Right forelimb (tissue), 1 donor: ENCODE results near the gene CASZ1.

Experiments
- DNase-seq: peaks from one replicate; pipeline ENCODE4 v3.0.0-alpha.2; 2018

Gene CASZ1

DNA sequence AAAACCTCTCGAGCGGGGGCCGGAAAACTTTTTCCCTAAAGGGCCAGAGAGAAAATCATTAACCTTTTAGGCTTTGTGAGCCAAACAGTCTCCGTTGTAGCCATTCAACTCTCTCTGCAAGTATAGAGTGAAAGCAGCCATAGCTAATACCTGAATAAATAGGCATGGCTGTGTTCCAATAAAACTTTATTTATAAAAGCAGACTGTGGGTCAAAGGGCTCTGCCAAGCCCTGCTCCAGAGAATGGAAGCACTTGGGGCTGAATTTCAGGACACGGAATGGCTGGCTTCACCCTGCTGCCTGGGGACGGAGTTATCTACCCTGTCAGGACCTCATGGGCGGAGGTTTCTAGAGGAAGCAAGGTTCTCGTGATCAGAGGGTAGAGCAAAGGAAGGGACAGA lies 92.7 kb downstream of the CASZ1 start:
- no peak for DNase-seq

DNA sequence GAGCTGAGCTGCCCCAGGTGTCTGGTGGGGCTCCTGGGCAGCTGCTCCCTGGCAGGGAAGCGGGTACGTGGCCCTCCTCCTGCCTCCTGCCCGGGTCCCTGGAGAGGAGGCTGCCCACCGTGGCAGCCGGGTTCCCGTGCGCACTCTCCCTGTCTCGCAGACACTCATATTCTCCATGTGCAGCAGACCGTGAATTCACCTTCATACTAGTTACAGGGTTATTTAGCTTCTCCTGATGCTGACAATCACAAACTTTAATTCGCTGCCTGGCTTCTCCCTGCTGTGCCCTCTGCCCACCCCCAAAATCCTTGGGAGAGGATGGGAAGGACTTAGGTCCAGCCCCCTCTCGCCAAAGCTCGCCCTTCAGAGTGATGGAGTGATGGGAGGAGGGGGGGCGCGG lies 95.3 kb downstream of the CASZ1 start:
- DNase-seq = no peak

DNA sequence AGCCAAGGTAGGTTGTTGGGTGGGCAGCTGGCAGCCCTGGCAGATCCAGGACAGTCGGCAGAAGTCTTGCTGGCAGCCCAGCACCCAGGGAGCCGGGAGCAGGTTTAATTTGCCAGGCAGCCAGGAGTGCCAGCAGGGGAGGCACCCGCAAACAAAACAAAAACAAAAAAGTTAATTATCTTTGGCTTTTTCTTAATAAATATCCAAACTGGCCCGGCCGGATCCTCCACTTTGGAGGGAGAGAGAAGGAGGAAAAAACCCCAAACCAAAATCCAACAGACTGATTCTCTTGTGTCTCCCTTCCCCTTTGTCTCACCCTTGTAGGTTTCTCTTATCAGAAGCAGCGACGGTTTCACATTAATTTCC lies 97.0 kb downstream of the CASZ1 start:
- no peak for DNase-seq

DNA sequence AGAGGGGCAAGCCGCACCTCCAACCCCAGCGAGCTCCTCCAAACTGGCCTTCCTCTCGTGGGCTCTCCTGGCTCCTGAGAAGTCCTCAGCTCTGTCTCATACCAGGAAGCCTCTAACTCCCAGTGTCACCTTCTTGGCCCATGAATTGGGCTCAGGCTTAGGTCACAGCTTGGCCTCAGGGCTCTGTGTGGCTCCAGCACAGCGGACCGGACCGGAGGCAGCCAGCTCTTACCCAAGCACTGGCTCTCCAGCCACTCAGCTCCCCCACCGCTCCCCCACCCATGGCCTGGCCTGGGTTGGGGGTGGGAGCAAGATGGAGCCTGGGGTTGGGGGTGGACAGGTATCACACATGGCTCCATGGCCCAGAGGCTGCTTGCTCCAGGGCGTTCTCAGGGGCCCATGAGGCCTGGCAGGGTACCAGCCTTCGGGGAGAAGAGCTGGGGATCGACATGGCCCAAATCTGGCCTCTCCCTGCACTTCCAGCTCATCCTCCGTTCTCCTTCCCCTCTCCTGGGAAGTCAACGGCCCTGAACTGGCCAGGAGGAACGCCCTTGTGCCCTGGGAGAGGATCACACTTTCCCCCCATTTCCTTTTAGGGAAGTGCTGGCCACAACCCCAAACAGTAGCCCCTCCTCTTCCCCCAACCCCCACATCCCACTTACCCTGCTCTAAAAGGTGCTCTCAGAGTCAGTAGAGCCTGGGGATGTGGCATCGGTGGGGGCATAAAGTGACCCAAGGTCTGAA lies 97.5 kb downstream of the CASZ1 start:
- no peak for DNase-seq

DNA sequence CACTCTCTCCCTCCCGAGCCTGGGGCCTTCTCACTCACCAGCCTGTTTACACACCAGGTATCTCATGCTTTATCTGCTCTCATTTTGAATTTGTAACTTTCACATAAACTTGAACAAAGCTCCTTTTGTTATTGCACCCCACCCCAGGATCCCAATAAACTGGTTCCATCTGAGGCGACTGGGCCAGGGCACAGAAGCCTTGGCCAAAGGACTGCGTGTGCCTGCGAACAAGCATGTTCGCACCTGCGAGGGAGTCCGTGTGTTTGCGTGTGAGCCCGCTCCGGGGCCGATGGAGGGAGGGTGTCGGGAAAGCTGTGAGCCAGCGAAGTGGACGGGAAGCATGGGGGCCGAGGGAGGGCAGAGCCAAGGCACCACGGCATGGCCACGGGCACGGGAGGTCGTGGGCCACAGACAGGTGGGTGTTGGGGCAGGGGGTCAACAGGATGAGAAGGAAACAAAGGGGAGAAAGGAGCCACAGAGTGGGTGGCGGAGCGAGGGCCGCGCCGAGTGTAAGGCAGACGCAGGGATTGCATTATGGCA lies 98.8 kb downstream of the CASZ1 start:
- DNase-seq = no peak

DNA sequence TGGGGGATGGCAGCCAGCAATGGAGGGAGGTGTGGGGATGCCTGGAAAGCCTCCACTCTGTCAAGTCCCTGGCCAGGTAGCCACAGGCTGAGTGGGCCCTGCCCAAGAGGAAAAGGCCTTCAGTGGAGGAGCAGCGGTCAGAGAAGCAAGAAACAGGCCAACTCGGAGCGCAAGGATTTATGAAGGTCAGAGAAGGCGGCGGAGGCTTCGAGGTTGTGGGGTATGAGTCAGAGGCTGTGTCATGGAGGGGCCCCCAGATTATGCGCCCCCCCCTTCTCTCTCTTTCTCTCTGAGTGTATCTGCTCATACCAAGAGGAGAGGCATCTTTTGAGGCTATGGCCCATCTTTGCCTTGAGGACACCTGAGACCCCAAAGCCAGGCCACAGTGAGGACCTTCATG lies 99.5 kb downstream of the CASZ1 start:
- DNase-seq = no peak

DNA sequence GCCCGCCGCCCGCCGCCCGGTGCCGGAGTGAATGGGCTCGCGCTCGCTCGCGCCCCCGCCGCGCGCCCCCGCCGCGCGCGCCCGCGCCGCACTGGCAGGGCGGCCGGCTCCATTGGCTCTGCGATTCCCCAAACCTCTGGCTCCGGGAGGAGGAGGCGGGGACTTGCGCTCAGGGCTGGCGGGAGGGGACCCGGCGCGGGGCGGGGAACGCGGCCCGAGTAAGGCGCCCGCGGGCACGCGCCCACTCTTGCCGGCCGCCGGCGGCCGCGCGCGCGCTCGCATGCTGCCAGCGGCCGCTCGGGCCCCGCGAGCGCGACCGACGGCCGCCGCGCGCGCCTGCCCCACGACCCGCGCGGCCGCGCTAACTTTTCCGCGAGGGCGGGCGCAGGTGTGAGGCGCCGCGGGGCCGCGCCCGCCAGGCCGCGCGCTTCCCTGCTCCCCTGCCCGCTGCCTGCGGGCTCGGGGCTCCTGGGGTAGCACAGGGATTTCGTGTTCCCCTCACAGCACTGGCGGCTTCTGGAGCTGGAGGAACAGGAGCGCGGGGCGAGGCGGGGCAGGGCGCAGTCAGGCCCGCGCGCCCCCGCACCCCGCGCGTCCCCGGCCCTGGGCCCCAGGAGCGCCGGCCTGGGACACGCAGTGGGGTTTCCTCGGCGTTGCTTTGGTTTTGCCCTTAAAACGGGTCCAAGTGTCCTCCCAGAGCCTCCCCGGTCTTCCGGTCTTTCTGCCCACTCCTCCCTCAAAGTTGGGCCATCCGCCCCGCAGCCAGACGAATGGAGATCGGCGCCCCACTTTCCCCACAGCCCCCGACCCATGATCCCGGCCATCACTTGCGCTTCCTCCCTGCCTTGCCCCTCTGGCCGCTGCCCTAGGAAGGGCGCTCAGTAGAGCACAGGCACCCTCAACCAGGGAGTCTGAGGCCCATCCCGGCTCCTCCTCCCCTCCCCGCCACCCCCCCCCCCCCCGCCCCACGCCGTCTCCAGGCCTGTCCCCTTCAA lies 101.5 kb downstream of the CASZ1 start:
- peak; percentile 86 for DNase-seq

DNA sequence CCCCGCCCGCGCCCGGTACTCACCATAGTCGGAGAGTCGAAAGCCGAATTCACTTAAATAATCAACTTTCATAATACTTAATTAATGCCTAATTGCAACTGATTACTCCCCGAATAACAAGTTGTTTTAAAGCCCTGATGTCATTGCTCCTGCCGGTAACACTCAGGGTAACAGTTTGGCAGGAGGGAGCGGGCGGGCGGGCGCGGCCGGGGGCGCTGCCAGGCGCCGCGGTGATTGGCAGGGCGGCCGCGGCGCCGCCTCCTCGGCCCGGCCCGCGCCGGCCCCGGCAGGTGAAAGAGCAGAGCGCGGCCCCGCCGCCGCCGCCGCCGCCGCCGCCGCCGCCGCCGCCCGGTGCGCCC lies 102.2 kb downstream of the CASZ1 start:
- peak; percentile 60 for DNase-seq

DNA sequence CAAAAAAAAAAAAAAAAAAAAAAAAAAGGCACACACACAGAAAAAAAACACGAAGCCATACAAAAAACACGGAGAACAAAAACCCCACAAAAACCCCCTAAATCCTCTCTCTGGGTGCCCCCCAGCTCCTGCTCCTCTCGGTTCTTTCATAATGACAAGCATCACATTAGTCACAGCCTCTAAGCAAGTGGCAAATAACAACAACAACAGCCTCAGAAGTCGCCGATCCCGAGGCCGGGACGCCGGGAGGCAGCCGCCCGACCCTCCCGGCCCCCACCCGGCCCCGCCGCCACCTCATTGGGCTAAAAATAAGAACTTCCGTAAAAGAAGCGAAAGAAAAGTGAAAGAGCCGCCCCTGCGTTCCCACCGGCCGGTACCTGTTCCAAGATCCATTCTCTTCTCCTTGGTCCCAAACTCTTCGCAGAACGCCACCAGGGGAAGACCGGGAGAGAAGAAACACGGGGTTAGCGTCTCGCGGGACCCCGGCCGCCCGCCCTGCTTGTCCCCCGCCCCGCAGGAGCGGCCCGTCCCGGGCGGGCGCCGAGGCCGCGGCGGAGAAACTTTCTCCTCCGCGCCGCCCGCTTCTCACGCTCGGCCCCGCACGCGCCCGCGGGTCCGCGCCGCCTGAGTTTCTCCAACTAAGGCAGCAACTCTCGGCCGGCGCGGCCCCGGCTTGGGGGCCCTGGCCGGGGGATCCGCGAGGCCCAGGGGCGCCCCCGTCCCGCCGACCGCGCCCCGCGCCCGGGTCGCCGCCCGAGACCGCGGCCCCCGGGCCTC lies 102.8 kb downstream of the CASZ1 start:
- no peak for DNase-seq

DNA sequence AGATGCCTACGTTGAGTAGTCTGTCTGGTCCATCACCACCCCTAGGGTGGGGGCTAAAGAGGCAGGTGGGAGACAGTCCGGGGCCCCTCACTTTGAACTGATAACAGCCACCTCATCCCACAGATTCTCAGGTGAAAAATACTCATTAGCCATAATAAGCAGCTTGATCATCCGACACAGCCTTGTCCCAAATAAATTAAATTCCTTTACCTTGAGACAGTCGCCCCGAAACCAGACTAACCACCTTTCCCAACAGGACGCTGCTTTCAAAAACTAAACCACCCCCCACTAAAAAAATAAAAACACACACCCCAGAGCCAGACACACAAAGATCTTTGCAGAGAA lies 103.3 kb downstream of the CASZ1 start:
- DNase-seq = no peak

DNA sequence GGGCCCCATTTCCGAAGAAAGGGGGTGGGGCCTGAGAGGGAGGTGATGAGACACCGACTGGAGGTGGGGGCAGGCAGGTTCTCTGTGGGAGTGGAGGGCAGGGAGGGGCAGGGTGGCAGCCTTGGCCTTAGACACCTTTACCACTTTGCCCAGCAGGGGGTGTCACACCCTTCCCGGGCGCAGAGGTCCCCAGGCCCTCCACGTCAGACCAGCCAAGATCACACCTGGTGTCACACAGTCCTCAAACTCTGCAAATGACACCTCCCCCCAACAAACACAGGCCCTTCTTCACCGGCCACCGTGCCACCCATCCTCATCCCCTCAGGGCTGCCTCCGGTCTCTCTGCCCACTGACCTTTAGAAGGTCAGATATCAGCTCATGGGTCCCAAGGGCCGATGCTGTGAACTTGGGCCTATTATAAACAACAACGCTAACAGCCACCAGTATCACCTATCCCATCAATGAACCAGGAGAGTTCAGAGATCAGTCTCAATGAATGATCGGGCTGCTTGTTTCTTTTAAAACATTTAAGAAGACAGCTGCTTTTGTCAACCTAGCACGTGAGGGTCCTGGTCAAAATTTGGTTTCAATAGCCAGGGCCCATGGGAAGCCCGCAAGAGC lies 103.9 kb downstream of the CASZ1 start:
- DNase-seq = no peak

DNA sequence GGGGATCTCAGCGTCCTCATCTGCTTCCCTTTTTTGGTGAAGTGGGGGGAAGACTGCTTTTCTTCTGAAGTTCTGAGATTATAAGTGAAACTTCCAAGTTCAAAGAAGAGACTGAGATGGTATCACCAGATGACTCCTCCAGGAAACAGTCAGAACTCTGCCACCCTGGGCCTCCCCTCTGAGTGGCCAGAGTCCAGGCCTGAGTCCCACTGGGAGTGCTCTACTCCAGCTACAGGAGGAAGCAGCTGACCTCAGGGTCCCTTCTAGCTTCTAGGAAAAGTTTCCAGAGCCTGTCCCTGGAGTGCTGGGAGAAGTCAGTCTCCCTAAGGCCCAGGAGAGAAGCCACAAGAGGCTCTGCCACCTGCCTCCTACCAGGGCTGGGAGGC lies 104.7 kb downstream of the CASZ1 start:
- DNase-seq = no peak

DNA sequence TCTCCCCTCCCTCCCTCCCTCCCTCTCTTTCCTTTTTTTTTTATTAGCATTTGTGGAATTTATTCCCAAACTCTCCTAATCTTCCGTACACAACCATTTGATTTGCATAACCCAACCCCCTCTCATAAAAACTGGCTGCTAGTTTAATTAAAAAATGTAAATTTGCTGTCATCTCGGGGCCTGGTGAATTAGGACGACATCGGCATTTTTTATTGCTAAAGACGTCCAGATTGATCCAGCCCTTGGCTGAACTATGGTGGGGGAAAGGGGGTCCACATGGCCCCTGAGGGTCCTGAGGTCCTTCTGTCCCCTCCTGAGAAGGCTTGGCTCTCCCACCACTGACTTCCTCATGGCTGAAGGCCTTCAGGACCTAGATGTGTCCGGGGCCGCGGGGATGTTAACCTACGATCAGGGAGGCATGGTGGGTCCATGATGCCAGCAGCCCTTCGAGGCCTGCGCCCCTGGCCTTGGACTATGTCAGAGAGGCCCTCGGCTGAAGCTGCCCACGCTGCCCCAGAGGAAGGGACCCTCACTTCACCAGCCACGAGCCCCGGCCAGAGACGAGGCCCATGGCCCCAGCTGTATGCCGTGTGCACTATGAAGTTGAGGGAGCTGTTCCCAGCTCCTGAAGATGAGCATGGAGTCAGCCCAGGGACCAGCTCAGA lies 105.2 kb downstream of the CASZ1 start:
- DNase-seq = no peak

DNA sequence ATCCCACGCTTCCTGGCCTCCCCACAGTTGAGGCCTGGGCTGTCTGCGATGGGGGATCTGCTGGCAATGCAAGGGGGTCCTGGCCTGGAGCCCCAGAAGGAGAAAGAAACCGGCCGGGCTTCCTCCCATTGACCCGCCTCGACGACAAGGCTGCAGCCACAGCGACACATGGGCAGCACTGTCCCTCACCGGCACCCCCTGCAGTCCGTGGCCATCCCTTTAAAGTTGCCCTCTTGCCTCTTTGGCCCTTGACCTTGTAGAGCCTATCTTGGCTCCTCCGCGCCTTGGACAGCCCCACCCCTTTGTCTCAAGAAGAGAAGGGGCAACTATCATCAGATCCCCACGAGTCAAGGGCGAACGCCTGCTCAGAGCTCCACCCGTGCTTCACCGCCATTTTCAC lies 106.0 kb downstream of the CASZ1 start:
- DNase-seq = no peak

DNA sequence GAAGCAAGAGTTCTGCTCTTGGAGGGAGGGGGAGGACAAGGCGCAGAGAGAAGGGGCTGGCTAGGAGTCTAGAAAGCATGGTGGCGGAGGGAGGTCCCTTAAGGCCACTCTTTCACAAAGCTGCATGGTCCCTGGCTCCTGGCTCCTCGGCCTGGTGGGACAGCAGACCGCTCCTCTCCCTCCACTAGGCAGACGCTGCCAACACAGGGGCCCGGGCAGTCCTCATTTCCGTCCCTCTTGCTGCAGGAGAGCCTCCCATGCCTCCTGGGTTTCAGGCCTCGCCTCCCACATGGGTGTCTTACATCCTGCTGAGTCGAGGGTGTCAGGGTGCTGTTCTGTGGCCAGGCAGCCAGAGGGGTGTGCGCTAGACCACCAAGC lies 108.0 kb downstream of the CASZ1 start:
- DNase-seq = no peak

DNA sequence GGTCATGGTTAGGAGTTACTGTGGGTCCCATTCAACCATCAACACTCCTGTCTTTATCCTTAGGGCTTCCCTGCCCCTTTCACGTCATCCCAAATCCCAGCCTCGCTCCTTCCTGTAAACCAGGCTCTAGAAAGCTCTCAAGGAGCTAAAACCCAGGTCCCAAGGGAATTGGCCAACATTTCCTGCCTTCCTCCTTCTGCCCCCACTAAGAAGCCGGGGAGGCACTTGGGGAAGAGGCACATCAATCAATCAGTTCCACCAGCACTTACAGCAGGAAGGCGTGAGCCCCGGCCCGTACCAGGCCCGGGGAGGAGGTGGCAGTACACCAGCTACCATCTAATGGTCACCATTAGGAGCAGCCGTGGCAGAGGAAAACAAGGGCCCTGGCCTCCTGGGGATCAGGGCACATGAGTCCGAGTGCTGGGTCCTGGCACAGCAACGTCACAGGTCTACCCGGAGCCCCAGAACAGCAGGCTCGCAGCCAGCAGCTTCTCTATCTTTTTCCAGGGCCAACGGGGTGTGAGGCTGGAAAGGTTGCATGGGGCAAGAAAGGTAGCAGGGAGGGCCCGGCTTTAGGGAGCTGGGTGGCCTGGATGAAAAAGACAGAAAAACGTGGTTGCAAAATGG lies 108.6 kb downstream of the CASZ1 start:
- no peak for DNase-seq

DNA sequence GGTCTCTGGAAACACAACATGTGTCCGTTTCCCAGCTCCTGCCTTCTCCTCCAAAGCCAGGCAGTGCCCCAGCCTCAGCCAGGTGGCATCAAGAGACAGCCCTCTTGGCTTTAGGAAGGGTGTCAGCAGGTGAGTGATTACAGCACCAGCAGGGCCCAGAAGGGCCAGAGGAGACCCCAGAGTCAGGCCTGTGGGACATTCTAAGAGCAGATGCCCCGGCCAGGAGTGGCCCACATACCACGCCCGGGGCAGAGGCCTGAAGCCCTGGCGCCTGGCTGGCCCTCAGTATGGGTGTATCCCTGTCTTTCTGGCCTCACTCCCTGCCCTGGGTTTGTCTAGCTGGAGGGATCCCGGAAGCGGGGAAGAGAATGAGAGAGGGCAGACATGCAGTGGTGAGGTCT lies 109.2 kb downstream of the CASZ1 start:
- DNase-seq = no peak

DNA sequence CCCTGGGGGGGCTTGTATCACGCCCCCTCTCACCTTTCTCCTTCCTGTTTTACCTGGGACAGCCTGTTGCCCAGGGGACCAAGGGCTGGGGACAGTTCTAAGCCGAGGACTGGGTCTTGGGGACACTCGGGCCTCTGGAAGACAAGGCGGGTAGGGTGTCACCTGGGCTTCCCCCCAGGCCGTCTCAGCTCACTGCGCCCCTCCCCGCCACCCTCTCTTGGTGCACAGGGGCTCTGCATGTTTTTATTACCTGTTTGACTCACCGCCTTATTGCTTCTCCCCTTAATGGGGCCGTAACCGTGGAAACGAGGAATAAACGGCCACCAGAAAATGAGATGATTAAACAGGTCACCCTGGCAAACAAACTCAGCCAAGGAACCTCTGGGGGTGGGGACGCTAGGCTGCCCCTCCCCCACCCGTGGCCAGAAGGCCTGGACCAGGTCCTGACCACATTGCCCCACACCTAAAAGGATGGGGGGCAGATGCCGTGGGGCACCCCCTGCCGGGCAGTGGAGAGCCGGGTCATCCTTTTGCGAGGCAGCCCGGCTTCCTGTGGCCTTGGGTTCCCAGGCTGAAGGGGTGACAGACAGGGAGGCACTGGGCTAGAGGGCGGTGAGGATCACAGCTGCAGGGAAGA lies 109.9 kb downstream of the CASZ1 start:
- DNase-seq = no peak

DNA sequence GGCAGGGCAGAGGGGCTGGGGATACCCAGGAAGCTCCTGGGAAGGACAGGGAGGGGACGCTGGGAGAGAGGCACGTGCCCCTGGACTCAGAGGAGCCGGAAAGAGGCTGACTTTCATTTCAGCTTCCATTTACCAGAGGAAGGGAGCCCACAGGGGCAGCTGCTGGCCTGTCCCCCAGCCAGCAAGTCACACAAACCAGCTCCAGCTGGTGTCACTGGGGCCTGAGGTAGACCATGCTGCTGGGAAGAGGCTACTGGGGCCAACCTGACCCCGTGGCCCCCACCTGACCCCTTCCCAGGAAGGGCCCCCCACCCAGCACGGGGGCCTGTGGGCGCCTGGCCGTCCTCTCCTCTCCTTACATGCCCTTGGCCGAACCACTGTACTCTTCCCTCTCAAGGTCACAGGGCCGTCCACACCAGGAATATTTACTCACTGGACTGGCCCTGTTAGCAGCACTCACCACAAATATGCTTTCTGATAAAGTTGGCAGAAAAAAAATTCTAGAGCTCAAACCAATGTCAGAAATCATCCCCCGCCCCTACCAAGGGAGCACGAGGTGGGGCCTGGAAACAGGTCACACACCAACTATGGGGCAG lies 110.5 kb downstream of the CASZ1 start:
- no peak for DNase-seq

DNA sequence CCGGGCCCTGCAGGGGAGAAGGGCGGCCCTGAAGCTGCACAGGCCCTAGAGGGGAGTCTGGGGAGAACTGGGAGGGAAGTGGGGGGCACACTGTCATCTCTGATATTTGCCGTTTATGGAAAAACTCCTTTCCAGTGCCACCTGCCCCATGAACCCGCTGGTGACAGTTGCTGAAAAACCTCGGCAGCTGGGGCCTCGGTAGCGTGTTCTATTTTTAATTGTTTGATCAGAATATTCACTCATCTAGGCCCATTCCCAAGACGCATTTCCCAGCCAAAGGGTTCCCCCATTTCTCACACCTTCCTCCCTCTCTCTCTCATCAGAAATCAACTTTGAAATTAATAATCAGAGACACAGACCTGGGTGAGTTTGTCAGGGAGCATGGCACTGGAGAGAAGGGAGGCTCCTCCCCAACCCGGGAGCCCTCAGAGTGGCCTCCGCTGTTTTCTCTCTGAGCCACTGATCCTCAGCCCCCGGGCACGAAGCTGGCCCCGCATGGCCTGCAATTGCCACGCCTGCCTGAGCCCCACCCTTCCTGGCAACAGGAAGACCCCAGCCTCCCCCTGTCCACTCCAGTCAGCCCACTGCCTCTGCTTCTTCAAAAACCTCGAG lies 111.1 kb downstream of the CASZ1 start:
- DNase-seq = no peak

DNA sequence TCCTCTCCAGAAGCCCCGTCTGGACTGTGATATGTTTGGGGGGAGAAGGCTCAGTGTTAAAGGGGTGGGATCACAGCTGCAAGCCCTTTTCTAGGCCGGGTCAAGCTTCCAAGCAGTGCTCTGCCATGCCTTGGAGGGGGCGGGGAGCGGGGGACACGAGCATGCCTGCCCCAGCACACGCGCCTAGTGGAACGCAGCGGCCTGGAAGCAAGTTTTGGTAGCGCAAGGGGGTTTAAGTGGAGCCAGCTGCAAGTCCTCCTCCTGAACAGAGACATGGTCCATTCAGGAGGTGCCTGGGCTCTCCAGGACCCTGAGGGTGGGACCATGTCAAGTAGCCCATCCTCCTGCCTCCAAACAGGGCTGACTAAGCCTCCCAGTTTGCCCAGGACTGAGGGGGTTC lies 112.2 kb downstream of the CASZ1 start:
- no peak for DNase-seq
